AG10803 (cell line): ENCODE results near the gene LPAR1.

Experiments
- DNase-seq: peaks from one replicate; pipeline ENCODE4 v3.0.0; 2010; ENCODE audit warnings: low read depth
- H3K4me3 ChIP-seq: 2 replicates; pipeline ENCODE4 v1.5.1; 2011; ENCODE audit warnings: mild to moderate bottlenecking, low read length, control low read depth
- TF ChIP-seq, protein P1 (sequence below): conservative IDR thresholded peaks from 2 replicates; pipeline ENCODE4 v1.5.1; 2011; ENCODE audit warnings: mild to moderate bottlenecking, low read length, control low read depth, inconsistent platforms

The LPAR1 gene

DNA sequence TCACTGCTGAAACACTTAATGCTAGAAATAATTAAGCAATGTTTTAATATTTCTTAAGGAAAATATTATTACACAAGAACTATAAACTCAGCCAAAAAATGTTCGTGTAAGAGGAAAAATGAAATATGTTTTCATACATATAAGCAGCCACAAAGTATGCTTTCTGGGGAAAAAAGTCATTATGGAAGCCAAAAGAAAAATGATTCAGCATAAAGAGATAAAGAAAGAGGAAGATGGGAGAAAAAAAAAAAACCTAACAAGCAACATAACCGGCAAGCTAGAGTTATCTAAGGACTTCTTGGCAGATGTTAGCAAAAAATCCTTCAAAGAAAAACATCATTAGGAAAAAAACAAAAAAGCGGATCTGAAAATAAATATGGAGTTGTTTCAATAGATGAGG is 190.6 kb downstream of the LPAR1 start:
- TF ChIP-seq, protein P1, sequence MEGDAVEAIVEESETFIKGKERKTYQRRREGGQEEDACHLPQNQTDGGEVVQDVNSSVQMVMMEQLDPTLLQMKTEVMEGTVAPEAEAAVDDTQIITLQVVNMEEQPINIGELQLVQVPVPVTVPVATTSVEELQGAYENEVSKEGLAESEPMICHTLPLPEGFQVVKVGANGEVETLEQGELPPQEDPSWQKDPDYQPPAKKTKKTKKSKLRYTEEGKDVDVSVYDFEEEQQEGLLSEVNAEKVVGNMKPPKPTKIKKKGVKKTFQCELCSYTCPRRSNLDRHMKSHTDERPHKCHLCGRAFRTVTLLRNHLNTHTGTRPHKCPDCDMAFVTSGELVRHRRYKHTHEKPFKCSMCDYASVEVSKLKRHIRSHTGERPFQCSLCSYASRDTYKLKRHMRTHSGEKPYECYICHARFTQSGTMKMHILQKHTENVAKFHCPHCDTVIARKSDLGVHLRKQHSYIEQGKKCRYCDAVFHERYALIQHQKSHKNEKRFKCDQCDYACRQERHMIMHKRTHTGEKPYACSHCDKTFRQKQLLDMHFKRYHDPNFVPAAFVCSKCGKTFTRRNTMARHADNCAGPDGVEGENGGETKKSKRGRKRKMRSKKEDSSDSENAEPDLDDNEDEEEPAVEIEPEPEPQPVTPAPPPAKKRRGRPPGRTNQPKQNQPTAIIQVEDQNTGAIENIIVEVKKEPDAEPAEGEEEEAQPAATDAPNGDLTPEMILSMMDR: no peak
- H3K4me3 ChIP-seq: no peak overlapping the region
- DNase-seq: peak; percentile 52

DNA sequence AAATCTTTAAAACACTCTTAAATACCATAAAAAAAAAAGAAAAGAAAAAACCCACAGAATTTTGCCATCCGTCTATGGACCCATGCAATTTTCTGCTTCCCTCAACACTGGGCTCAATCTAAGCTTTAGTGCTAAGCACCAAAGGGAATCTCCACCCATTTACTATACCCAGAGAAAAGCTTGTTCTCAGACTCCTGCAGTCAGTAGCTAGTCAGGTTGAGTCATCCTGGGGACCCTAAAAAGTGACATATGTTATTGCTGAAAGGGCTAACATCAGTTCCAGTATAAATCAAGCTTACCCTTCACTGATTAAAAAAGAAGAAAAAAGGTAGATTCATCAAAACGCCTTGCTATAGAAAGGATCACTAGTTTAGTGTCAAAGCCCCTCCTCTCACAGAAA is 192.1 kb downstream of the LPAR1 start:
- DNase-seq: no peak
- H3K4me3 ChIP-seq: no peak overlapping the region
- TF ChIP-seq, protein P1: no peak

DNA sequence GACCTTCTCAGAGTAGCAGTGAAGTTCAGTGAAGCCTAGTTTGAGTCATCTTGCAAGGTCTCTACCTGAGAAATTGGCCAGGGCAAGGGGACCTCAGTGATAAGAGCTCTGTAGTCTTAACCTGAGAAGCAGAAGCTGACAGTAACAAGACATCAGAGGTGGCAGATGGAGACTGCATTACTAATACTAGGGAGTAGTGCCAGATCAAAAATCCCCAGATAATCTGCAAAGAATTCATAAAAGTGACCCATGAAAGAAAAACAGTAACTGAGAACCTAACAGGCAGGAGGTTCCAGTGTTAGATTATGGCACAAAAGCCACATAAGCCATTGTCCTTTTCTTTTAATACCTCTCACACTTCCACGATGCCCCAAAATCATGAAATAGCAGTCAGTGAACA is 194.1 kb downstream of the LPAR1 start:
- H3K4me3 ChIP-seq: no peak overlapping the region
- DNase-seq: no peak
- TF ChIP-seq, protein P1: no peak

DNA sequence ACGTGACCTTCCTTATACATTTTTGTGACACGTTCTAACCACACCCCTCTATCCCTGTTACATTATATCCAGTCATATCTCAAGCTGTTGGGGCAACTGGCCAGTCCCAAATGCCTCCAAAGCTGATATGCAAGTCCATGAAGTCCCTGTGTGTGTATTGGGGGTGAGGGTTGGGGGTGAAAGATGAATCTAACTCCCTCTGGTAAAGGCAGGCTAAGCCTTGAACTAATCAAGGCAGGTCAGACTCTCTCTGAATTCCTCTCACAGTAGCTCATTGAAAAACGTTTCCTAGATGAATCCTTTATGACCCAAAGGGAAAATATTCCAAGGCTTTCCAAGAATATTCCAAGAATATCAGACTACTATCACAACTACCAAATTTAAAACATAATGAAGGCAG is 195.3 kb downstream of the LPAR1 start:
- DNase-seq: peak; percentile 52
- H3K4me3 ChIP-seq: no peak overlapping the region
- TF ChIP-seq, protein P1: no peak

DNA sequence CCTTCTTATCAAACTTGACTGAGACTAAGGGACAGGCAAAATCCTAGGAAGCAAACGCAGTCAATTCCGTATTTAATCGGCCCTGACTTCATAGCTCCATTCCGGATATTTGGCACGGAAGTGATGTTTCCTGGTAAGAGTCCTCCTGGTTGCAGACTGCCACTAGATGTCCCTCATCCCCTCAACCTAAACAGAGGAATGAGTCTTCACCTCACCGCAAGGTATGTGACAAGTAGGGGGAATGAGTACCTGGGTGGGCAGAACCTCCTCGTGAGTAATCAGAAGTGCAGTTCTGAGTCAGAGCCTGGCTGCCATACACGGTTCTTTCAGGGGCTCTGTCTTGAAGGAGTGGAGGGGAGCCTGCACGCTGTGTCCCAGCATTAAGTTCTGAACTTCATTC is 196.1 kb downstream of the LPAR1 start:
- DNase-seq: no peak
- H3K4me3 ChIP-seq: no peak overlapping the region
- TF ChIP-seq, protein P1: no peak

DNA sequence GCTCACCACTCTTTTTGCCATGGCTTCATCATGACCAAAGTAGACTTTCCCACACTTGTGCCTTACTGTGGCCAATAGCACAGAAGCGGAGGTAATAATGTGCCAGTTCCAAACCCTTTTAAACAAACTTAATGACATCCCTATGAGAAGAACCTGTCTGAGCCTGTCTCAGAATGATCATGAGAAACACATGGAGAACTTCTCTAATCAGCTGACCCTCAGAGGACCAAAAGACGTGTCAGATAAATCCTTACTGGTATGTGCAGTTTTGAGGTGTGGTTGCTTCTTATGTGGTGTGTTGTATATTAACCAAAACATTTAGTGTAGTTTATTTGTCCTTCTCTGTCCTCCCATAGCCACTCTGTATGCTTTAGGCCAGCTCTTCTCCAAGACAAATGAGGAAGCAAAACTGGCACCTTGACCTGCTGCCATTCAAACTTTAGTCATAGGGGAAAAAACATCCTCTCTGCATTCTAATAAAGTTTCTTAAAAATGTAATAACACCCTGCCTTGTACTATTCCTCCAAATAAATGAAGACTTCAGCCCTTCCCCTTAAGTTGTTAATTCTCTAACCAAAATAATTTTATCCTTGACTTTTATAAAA is 200.8 kb downstream of the LPAR1 start:
- DNase-seq: no peak
- H3K4me3 ChIP-seq: no peak overlapping the region
- TF ChIP-seq, protein P1: no peak

DNA sequence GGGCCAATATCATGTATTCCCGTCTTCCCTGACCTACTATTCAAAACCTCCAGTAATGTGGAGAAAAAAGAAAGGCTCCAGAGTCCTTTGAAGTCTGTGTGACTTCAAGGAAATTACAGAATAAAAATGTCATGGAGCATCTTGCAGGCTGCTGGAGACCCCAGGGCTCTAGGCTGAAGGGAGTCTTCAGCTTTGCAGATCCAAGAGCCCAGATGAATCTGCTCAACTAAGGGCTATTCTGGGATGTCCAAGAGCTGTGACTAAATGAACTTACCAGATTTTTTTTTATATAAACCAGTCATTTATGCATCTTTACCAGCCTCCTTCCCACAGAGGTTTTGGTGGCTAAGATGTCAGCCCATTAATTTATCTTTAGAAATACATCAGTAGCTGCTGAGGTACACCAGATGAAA is 202.4 kb downstream of the LPAR1 start:
- no peak overlapping the region for H3K4me3 ChIP-seq
- TF ChIP-seq, protein P1: no peak
- peak; percentile 84 for DNase-seq
